ENCODE measurements around the gene SPAG16.

Gene SPAG16

DNA sequence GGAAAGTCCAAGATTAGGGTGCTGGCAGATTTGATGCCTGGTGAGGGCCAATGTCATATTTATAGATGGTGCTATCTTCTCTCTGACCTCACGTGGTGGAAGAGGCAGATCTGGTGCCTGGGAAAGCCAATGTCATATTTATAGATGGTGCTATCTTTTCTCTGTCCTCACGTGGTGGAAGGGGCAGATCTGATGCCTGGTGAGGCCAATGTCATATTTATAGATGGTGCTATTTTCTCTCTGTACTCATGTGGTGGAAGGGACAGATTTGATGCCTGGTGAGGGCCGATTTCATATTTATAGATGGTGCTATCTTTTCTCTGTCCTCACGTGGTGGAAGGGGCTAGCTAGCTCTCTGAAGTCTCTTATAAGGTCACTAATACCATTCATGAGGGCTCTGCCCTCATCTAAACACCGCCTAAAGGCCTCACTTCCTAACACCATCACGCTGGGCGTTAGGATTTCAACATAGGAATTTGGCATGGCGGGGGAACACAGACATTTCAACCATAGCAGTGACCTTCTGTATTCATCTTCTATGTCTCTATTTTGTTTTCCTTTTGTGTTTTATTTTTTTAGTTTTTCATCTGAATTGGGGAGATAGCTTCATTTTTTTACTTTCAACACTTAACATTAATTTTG is 278.4 kb downstream of the SPAG16 start:
- Mint-ChIP-seq H3K27ac (no peak overlapping the region), H3K36me3 (ENCODE audit: low read depth) (no peaks in the 10 kb centered on the region)

DNA sequence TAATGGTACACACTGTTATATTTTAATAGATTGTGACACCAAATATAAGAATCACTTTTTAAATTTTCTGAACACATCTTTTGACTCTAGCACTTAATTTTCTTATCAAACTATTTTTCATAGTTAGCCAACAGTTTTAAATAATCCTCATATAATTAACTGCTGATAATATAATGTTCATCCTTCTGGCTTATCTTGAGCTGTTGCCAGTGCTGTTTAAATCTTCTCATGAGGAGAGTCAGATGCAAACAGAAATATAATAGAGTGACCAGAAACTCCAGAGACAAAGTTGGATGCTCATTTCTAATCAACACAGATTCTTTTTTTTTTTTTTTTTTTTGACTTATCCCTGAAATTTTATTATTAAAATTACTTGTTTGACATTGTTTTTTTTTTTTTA is 282.6 kb downstream of the SPAG16 start:
- Mint-ChIP-seq H3K4me1 (no peaks in the 10 kb centered on the region), H3K36me3 (ENCODE audit: low read depth) (no peaks in the 10 kb centered on the region), H3K4me3 (no peak overlapping the region), H3K27me3 (ENCODE audit: low read depth) (no peaks in the 10 kb centered on the region), H3K9me3 (no peaks in the 10 kb centered on the region), H3K27ac (no peak overlapping the region)
- TF ChIP-seq, protein P1, sequence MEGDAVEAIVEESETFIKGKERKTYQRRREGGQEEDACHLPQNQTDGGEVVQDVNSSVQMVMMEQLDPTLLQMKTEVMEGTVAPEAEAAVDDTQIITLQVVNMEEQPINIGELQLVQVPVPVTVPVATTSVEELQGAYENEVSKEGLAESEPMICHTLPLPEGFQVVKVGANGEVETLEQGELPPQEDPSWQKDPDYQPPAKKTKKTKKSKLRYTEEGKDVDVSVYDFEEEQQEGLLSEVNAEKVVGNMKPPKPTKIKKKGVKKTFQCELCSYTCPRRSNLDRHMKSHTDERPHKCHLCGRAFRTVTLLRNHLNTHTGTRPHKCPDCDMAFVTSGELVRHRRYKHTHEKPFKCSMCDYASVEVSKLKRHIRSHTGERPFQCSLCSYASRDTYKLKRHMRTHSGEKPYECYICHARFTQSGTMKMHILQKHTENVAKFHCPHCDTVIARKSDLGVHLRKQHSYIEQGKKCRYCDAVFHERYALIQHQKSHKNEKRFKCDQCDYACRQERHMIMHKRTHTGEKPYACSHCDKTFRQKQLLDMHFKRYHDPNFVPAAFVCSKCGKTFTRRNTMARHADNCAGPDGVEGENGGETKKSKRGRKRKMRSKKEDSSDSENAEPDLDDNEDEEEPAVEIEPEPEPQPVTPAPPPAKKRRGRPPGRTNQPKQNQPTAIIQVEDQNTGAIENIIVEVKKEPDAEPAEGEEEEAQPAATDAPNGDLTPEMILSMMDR (IDR thresholded peaks at IDR 0.05; ENCODE audit: unreplicated experiment in 3 of 3): no peak

More for the DNA sequence above, 278.4 kb downstream of the SPAG16 start:
- Mint-ChIP-seq H3K27me3 (ENCODE audit: low read depth) (no peaks in the 10 kb centered on the region), H3K9me3 (no peaks in the 10 kb centered on the region), H3K4me1 (no peaks in the 10 kb centered on the region), H3K4me3 (no peak overlapping the region)
- TF ChIP-seq, protein P1 (IDR thresholded peaks at IDR 0.05; ENCODE audit: unreplicated experiment in 3 of 3): no peak

DNA sequence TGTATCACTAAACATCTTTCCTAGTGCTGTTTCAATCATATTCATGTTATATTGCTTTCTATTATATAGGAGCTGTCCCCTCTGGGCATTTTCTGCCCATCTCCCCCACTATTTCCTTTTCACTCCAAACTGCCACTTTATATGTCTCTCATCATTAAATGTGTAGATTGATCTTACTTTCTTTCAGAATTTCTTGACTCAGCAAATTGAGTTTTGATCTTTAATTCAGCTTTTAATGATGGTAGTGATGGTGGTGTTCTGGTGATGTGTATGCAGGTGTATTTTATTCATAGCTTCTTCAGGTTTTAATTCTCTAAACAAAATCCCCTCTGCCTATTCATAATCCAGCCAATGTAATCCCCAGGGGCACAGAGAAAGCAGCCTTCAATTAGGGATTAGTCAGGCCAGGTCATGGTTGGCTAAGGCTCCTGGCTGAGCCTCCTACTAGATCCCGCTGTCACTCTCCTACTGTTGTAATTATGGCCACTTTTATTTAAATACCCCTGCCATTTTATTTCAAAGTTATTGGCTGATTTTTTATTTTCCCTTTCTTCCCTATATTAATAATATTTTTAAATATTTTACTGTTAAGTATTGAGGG is 325.4 kb downstream of the SPAG16 start:
- Mint-ChIP-seq H3K4me1 (no peaks in the 10 kb centered on the region), H3K4me3 (no peak overlapping the region), H3K9me3 (no peaks in the 10 kb centered on the region), H3K27me3 (ENCODE audit: low read depth) (no peaks in the 10 kb centered on the region), H3K36me3 (ENCODE audit: low read depth) (no peaks in the 10 kb centered on the region), H3K27ac (no peak overlapping the region)
- TF ChIP-seq, protein P1 (IDR thresholded peaks at IDR 0.05; ENCODE audit: unreplicated experiment in 3 of 3): no peak

DNA sequence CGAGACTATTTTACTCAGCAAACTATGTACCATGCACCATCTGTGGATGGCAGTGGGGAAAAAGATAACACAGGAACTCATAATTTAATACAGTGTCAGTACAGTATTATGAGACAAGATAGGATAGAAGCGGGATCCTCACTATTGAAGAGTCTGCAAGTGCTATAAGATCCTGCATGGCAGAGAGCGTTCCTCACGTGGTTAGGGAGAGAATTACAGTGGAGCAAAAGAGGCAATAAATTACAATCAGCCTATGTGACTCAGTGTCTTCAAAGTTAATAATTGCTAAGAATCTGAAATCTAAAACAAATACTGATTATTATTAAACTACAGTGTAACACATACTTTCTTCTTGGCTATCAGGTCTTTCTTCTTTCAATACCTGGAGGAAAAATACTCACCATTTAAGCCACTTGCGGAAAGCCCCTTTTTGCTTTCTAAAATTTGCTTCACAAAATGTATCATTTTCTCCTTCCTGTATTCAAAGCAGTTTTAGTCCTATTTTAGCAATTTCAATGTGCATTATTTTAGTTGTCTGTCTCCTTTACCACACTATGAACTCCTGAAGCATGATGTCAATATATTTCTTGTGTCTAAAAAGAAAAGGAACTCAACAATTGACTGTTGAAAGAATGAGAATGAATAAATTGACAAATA is 342.9 kb downstream of the SPAG16 start:
- no peaks in the 10 kb centered on the region for H3K27me3 Mint-ChIP-seq (ENCODE audit: low read depth)
- H3K9me3 Mint-ChIP-seq: no peaks in the 10 kb centered on the region
- no peaks in the 10 kb centered on the region for H3K36me3 Mint-ChIP-seq (ENCODE audit: low read depth)
- H3K4me1 Mint-ChIP-seq: no peaks in the 10 kb centered on the region
- no peak overlapping the region for H3K4me3 Mint-ChIP-seq
- H3K27ac Mint-ChIP-seq: no peak overlapping the region
- TF ChIP-seq, protein P1 (IDR thresholded peaks at IDR 0.05; ENCODE audit: unreplicated experiment in 3 of 3): no peak

DNA sequence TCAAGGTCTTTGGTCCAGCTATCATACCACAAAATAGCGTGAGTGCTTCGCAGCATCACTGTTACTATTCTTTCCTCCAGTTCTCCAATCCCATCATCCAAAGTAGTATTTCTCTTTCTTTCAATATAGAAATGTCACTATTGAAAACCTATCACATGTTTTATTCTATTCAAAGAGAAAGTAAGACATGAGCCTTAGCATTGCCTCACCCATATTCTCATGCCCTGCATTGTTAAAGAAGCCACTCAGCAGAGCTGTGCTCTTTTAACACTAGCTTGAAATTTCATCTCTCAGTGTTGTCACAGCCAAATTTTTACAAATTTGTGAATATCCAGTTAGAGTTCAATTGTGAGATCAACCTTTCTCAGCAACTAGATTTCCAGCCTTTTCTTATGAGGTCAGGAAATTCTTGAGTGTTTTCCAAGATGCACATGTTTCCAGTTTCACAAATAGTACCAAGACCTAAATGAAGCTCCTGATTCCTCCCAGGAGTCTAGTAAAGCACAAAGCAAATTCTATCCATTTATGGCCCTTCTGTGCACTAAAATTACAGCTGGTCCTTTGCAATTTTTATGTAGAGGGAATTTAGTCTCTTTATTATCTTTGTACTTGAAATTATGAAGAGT is 343.7 kb downstream of the SPAG16 start:
- TF ChIP-seq, protein P1 (IDR thresholded peaks at IDR 0.05; ENCODE audit: unreplicated experiment in 3 of 3): no peak
- Mint-ChIP-seq H3K4me1 (no peaks in the 10 kb centered on the region), H3K9me3 (peaks cover 6% of the 10 kb centered on the region), H3K27ac (no peak overlapping the region), H3K27me3 (ENCODE audit: low read depth) (no peaks in the 10 kb centered on the region), H3K36me3 (ENCODE audit: low read depth) (no peaks in the 10 kb centered on the region), H3K4me3 (no peak overlapping the region)
